KMS-11 (cell line): Measurements from ENCODE around the gene COL16A1.

ENCODE experiments used
- H2AFZ ChIP-seq: fragments of 200-600 bp; sonication (generic); 2 replicates; pipeline ENCODE4 v1.6.1; 2016; ENCODE audit warnings: antibody characterized with exemption, mixed run types, low read depth
- H3K27ac ChIP-seq: fragments of 200-600 bp; sonication (generic); 2 replicates; pipeline ENCODE4 v1.6.1; 2016; ENCODE audit warnings: mild to moderate bottlenecking, mixed run types
- H3K27me3 ChIP-seq: fragments of 200-600 bp; sonication (generic); 2 replicates; pipeline ENCODE4 v1.6.1; 2017; ENCODE audit warnings: mild to moderate bottlenecking, low read depth, mixed run types, moderate library complexity; ENCODE audit not compliant: insufficient read depth
- H3K36me3 ChIP-seq: fragments of 200-600 bp; sonication (generic); 2 replicates; pipeline ENCODE4 v1.6.1; 2017; ENCODE audit warnings: mild to moderate bottlenecking, mixed run types; ENCODE audit not compliant: insufficient read depth
- H3K4me1 ChIP-seq: fragments of 200-600 bp; sonication (generic); 2 replicates; pipeline ENCODE4 v1.6.1; 2016; ENCODE audit warnings: mild to moderate bottlenecking, low read depth, mixed run types; ENCODE audit not compliant: poor library complexity, severe bottlenecking
- H3K4me2 ChIP-seq: fragments of 200-600 bp; sonication (generic); 2 replicates; pipeline ENCODE4 v1.7.0; 2016; ENCODE audit warnings: mild to moderate bottlenecking, mixed run types
- H3K4me3 ChIP-seq: fragments of 200-600 bp; sonication (generic); IDR thresholded peaks from 2 replicates; pipeline ENCODE4 v1.6.1; 2017; ENCODE audit warnings: low read depth, low read length, mixed read lengths; ENCODE audit not compliant: insufficient read depth
- H3K79me2 ChIP-seq: fragments of 200-600 bp; sonication (generic); 2 replicates; pipeline ENCODE4 v1.6.1; 2016; ENCODE audit warnings: low read depth, mixed run types; ENCODE audit not compliant: insufficient read depth
- H3K9ac ChIP-seq: fragments of 200-600 bp; sonication (generic); 2 replicates; pipeline ENCODE4 v1.6.1; 2016; ENCODE audit warnings: mild to moderate bottlenecking, mixed run types
- H4K20me1 ChIP-seq: fragments of 200-600 bp; sonication (generic); 2 replicates; pipeline ENCODE4 v1.6.1; 2016; ENCODE audit warnings: mild to moderate bottlenecking, mixed run types; ENCODE audit not compliant: insufficient read depth
- TF ChIP-seq, protein P1 (sequence below): fragments of 200-600 bp; sonication (generic); conservative IDR thresholded peaks from 2 replicates; pipeline ENCODE4 v1.6.1; 2017; ENCODE audit warnings: low read depth, mild to moderate bottlenecking, antibody characterized with exemption, low read length, moderate library complexity, mixed read lengths

The COL16A1 gene

DNA sequence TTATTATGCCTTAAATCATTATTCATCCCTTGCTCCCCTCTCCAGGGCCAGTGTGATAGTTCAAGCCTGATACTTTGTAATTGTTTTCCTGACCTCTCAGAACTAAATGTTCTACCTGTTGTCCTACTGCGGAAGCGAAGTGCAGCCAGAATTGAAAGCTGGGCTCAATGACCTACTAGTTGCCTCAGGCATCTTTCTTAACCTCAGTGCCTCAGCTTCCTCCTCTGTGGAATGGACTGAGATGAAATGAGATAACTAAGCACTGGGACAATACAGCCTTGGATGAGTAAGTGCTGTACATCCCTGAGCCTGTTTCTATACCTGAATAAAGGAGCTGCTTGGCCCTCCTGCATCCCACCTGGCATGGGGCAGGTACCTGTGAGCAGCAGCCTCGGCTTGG lies 26.4 kb downstream of the COL16A1 start:
- no peaks in the 10 kb centered on the region for H4K20me1 ChIP-seq
- H3K9ac ChIP-seq, result no peak overlapping the region
- no peak overlapping the region for H3K4me2 ChIP-seq
- no peaks in the 10 kb centered on the region for H3K36me3 ChIP-seq
- TF ChIP-seq, protein P1, sequence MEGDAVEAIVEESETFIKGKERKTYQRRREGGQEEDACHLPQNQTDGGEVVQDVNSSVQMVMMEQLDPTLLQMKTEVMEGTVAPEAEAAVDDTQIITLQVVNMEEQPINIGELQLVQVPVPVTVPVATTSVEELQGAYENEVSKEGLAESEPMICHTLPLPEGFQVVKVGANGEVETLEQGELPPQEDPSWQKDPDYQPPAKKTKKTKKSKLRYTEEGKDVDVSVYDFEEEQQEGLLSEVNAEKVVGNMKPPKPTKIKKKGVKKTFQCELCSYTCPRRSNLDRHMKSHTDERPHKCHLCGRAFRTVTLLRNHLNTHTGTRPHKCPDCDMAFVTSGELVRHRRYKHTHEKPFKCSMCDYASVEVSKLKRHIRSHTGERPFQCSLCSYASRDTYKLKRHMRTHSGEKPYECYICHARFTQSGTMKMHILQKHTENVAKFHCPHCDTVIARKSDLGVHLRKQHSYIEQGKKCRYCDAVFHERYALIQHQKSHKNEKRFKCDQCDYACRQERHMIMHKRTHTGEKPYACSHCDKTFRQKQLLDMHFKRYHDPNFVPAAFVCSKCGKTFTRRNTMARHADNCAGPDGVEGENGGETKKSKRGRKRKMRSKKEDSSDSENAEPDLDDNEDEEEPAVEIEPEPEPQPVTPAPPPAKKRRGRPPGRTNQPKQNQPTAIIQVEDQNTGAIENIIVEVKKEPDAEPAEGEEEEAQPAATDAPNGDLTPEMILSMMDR, result no peak
- no peaks in the 10 kb centered on the region for H3K79me2 ChIP-seq
- peaks cover 41% of the 10 kb centered on the region for H3K27me3 ChIP-seq
- no peak overlapping the region for H2AFZ ChIP-seq
- no peak overlapping the region for H3K4me3 ChIP-seq
- H3K4me1 ChIP-seq, result no peaks in the 10 kb centered on the region
- no peak overlapping the region for H3K27ac ChIP-seq

DNA sequence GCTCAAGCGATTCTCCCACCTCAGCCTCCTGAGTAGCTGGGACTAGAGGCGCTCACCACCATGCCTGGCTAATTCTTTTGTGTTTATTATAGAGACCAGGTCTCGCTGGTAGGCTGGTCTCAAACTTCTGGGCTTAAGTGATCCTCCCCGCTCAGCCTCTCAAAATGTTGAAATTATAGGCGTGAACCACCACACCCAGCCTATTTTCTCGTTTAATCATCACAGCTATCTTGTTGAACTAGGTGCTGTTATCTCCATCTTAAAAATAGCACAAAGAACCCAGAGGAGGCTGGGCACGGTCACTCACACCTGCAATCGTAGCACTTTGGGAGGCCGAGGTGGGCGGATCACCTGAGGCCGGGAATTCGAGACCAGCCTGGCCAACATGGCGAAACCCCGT lies 28.1 kb downstream of the COL16A1 start:
- H3K4me2 ChIP-seq, result no peak overlapping the region
- no peaks in the 10 kb centered on the region for H3K4me1 ChIP-seq
- H3K4me3 ChIP-seq, result no peak overlapping the region
- no peak overlapping the region for H3K27ac ChIP-seq
- H4K20me1 ChIP-seq, result no peaks in the 10 kb centered on the region
- H3K27me3 ChIP-seq, result peaks cover 34% of the 10 kb centered on the region
- no peaks in the 10 kb centered on the region for H3K79me2 ChIP-seq
- no peak overlapping the region for H3K9ac ChIP-seq
- TF ChIP-seq, protein P1, result no peak
- no peaks in the 10 kb centered on the region for H3K36me3 ChIP-seq
- H2AFZ ChIP-seq, result no peak overlapping the region

DNA sequence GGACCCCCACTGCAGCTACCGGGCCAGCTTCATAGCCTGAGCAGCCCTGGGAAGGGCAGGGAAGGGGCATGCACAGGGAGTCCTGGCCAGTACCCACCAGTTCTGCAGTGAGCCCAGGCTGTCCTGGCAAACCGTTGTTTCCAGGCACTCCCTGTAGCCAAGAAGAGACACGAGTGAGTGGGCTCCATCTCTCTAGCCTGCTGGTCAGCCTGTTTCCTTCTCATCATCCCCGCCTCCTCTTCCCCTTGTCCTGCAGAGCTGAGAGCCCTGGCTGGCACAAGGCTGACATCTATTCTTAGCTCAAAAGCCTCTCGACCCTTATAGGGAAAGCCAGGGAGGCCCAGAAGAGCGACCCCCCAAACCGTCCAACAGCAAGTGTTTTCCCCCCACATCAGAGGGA lies 28.7 kb downstream of the COL16A1 start:
- Histone ChIP-seq H3K36me3 (no peaks in the 10 kb centered on the region), H3K4me1 (no peaks in the 10 kb centered on the region), H3K4me3 (no peak overlapping the region), H3K9ac (no peak overlapping the region), H3K79me2 (no peaks in the 10 kb centered on the region), H2AFZ (no peak overlapping the region), H3K4me2 (no peak overlapping the region), H3K27me3 (peaks cover 34% of the 10 kb centered on the region), H4K20me1 (no peaks in the 10 kb centered on the region), H3K27ac (no peak overlapping the region)
- TF ChIP-seq, protein P1, result no peak

DNA sequence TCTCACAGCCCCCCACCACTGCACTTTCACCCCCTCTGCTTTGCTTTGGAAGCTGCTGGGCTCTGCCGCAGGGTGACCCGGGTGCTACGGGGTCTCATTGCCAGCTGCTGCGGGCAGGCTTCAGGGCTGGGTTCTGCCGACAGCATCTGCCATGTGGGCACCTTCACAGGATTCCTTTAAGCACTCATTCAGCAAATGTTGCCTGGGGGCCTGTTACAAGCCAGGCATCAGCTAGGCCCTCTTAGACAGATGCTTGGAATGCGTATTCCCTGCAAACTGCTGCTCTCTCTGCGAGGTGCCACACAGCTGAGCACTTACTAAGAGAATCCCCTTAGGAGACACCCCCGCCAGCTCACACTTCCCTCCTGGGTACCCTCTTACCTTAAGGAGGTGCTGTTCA lies 29.2 kb downstream of the COL16A1 start:
- Histone ChIP-seq H3K79me2 (no peaks in the 10 kb centered on the region), H3K9ac (no peak overlapping the region), H3K36me3 (no peaks in the 10 kb centered on the region), H4K20me1 (no peaks in the 10 kb centered on the region), H3K27me3 (peaks cover 30% of the 10 kb centered on the region), H3K4me2 (no peak overlapping the region), H3K27ac (no peak overlapping the region), H2AFZ (no peak overlapping the region), H3K4me3 (no peak overlapping the region), H3K4me1 (peaks cover 4% of the 10 kb centered on the region)
- TF ChIP-seq, protein P1, result no peak

DNA sequence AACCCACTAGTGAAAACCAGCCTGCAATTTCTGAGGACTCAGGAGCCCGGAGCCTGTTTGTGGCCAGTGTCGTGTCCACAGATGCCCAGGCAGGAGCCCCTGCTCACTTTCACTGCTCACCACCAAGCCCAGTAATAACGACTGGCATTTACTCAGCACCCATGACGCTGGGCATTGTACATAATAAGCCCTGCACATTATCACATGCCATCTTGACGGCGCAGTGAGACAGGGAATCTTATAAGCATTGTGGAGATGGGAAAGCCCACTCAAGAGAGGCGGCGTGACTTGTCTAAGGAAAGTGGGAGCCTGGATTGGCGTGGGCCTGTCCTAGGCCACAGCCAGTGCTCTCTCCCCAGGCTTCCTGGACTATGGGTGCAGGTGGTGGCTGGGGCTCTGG lies 30.4 kb downstream of the COL16A1 start:
- H3K27me3 ChIP-seq, result peaks cover 31% of the 10 kb centered on the region; the same call in 1 of the 2 replicates
- no peak overlapping the region for H3K27ac ChIP-seq

More for the DNA sequence above, 30.4 kb downstream of the COL16A1 start:
- Histone ChIP-seq H3K4me1 (peaks cover 10% of the 10 kb centered on the region), H3K79me2 (no peaks in the 10 kb centered on the region), H3K36me3 (no peaks in the 10 kb centered on the region), H4K20me1 (no peaks in the 10 kb centered on the region), H2AFZ (no peak overlapping the region), H3K9ac (no peak overlapping the region), H3K4me2 (no peak overlapping the region), H3K4me3 (no peak overlapping the region)
- TF ChIP-seq, protein P1, result no peak
